Measurements from ENCODE around the gene NRSN2.

- TF ChIP-seq CTCF (conservative IDR thresholded peaks at IDR 0.05; ENCODE audit: low read depth, low read length) (no peak), RAD21 (IDR thresholded peaks at IDR 0.05; ENCODE audit: low read length) (no peak), RFX5 (IDR thresholded peaks at IDR 0.05; ENCODE audit: low read depth, low read length) (no peak), MAFK (IDR thresholded peaks at IDR 0.05; ENCODE audit: low read depth, low read length) (no peak), POLR2A (IDR thresholded peaks at IDR 0.05; ENCODE audit: low read depth, low read length) (no peak), CHD1 (IDR thresholded peaks at IDR 0.05; ENCODE audit: low read depth, low read length) (no peak), FOS (IDR thresholded peaks at IDR 0.05; ENCODE audit: low read depth, low read length) (peak; percentile 68)
Measured at GRCh38 chr20:341682-342081, 5.2 kb upstream of the NRSN2 start.

Measured in IMR-90 (cell line).